HG03457 (cell line): Measurements from ENCODE around the gene CBY1.

Experiments
- ATAC-seq: cut with Tn5 transposase; IDR thresholded peaks from one replicate; pipeline ENCODE4 v1.9.1; 2021; ENCODE audit warnings: moderate number of reproducible peaks; ENCODE audit not compliant: unreplicated experiment

The CBY1 gene

DNA sequence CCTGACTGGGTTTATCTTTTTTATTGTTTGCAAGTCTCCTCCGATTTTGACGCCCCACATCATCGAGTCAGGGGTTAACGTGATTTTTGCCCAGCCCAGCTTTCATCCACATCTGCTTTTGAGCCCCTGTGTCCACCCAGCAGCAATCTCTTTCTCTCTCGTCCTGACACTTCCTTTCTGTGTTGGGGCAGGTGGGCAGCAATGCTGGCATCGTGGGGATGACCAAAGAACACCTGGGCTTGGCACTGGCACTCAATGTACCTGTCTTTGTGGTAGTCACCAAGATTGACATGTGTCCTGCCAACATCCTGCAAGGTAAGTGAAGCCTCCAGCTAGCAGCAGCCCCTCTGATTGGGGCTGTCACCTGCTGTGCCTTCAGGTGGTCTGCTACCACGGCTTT lies 65.1 kb downstream of the CBY1 start:
- no peak for ATAC-seq
